Activated CD4-positive, alpha-beta memory T cell treated with anti-CD3 and anti-CD28 coated beads for 36 hours (primary cell): ENCODE measurements around the gene CNTNAP4. TPM values are rescaled to one million over a fixed set of nuclear protein-coding genes. Genes with fewer than 3 reads are reported as not detected.

Source experiments
- CTCF ChIA-PET: fragments of 350-600 bp; sonication (Branson Sonifier 250); formaldehyde crosslinking; loops from one replicate; lab custom pipeline; 2021; ENCODE audit warnings: antibody characterized with exemption, inconsistent platforms; lab: Charles Lee
- POLR2A ChIA-PET: fragments of 350-600 bp; sonication (Branson Sonifier 250); formaldehyde crosslinking; loops from one replicate; lab custom pipeline; 2021; ENCODE audit warnings: antibody characterized with exemption; lab: Charles Lee
- DNase-seq: peaks from one replicate; pipeline ENCODE4 v3.0.0-alpha.2; 2020
- H3K27ac Mint-ChIP-seq: one replicate; pipeline ENCODE4 v1.8.0; 2021; ENCODE audit warnings: mixed read lengths
- H3K27me3 Mint-ChIP-seq: one replicate; pipeline ENCODE4 v1.8.0; 2021; ENCODE audit warnings: mixed read lengths
- H3K36me3 Mint-ChIP-seq: one replicate; pipeline ENCODE4 v1.8.0; 2021; ENCODE audit warnings: mixed read lengths
- H3K4me1 Mint-ChIP-seq: one replicate; pipeline ENCODE4 v1.8.0; 2021; ENCODE audit warnings: low read depth, mixed read lengths
- H3K4me3 Mint-ChIP-seq: one replicate; pipeline ENCODE4 v1.8.0; 2021; ENCODE audit warnings: mild to moderate bottlenecking, mixed read lengths
- H3K9me3 Mint-ChIP-seq: one replicate; pipeline ENCODE4 v1.8.0; 2021; ENCODE audit warnings: mixed read lengths
- intact Hi-C: fragments of 100-400 bp; cut with micrococcal nuclease; formaldehyde crosslinking; loops from one replicate; pipeline ENCODE4 v1.15.1; 2023
- total RNA-seq, 2 experiments: library from RNA; stranded (reverse); gene quantifications; one replicate each; pipeline ENCODE4 v1.2.3, GENCODE V29; 2021

The CNTNAP4 gene
- total RNA-seq, 2 experiments from 2014 or later: not detected

DNA sequence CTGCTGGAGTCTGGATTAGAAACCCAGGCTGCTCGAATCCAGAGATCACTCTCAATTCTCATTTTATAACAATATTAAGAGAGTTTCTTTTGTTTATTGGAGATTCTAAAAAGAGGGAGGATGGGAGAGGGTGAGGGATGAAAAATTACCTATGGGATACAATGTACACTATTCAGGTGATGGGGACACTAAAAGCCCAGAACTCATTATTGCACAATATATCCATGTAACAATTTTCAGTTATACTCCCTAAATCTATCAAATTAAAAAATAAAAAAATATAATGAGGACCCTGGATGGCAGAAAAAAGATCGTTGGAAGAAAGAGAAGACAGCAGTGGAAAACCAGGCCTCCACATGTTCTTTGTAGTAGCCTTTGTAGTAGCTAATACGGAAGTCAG, 100.8 kb downstream of the CNTNAP4 start:
- Mint-ChIP-seq H3K4me1 (no peaks in the 10 kb centered on the region), H3K27me3 (no peaks in the 10 kb centered on the region), H3K4me3 (no peak overlapping the region), H3K36me3 (no peaks in the 10 kb centered on the region), H3K9me3 (peaks cover 8% of the 10 kb centered on the region), H3K27ac (no peak overlapping the region)
- DNase-seq: no peak
- intact Hi-C loops: no loop called here
- CTCF ChIA-PET: no interaction called here
- POLR2A ChIA-PET: no interaction called here

DNA sequence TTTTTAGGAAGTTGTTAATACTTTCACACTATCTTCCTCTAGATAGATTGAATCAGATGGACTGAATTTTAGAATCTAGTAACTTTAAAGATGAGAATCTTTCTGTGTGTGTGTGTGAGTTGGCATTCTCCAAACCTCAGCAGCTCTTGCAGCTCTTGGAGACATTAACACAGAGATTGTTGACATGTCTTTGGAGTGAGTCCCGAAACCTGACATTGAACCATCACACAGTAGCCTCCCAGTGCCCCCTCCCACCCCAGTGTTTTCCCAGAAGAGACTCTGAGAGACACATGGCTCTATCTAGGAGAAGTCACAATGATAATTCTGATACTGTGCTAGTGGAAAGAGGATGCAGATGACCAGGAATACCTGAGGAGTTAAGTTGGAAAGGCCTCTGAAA, 103.9 kb downstream of the CNTNAP4 start:
- DNase-seq: no peak
- intact Hi-C loops: no loop called here
- Mint-ChIP-seq H3K9me3 (peaks cover 8% of the 10 kb centered on the region), H3K27ac (no peak overlapping the region), H3K36me3 (no peaks in the 10 kb centered on the region), H3K4me1 (no peaks in the 10 kb centered on the region), H3K27me3 (no peaks in the 10 kb centered on the region), H3K4me3 (no peak overlapping the region)
- POLR2A ChIA-PET: no interaction called here
- CTCF ChIA-PET: no interaction called here

DNA sequence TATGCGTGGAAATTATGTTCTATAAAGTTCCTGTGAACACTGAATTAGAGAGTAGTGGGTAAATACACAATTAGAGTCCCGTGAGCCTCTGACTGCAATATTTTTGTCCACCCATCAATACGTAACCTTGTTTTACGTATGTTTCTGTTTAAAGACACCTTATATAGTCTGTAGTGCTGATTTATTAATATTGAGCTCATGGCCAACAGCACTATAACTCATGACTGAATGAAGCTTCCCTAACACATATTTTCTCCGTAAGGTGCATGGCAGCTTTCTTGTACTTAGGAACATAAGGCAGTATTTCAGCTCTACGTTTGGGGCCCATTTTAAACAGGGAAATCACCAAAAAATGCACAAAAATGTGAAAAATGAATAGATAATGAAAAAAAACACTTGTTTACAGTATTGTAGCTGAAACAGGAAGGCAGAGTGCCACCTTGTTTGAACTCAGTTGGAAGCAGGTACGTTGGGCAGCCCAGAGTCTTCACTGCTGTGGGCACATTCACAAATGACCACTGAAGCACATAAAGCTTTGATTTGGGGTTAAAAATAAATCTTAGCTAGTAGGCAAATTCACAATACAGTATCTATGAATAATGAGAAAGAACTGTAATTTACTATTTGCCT, 108.5 kb downstream of the CNTNAP4 start:
- ChIA-PET CTCF (no interaction called here), POLR2A (no interaction called here)
- Mint-ChIP-seq H3K4me3 (no peak overlapping the region), H3K36me3 (no peaks in the 10 kb centered on the region), H3K27ac (no peak overlapping the region), H3K27me3 (no peaks in the 10 kb centered on the region), H3K9me3 (no peaks in the 10 kb centered on the region), H3K4me1 (no peaks in the 10 kb centered on the region)
- intact Hi-C loops: no loop called here
- DNase-seq: no peak

DNA sequence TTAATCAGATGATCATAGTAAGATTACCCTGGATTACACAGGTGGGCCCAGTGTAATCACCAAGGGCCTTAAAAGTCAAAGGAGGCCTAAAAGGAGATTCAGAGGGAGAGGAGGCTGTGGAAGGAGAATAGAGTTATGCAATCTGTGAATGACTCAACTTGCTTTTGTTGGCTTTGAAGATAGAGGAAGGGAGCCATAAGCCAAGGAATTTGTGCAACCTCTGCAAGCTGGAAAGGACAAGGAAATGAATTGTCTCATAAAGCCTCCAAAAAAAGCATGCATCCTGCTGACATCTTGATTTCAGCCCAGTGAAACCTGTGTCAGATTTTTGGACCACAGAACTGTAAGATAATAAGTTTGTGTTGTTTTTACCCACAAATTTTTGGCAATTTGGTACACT, 109.6 kb downstream of the CNTNAP4 start:
- Mint-ChIP-seq H3K4me1 (no peaks in the 10 kb centered on the region), H3K27ac (no peak overlapping the region), H3K27me3 (no peaks in the 10 kb centered on the region), H3K36me3 (no peaks in the 10 kb centered on the region), H3K9me3 (no peaks in the 10 kb centered on the region), H3K4me3 (no peak overlapping the region)
- intact Hi-C loops: no loop called here
- ChIA-PET CTCF (no interaction called here), POLR2A (no interaction called here)
- DNase-seq: no peak

DNA sequence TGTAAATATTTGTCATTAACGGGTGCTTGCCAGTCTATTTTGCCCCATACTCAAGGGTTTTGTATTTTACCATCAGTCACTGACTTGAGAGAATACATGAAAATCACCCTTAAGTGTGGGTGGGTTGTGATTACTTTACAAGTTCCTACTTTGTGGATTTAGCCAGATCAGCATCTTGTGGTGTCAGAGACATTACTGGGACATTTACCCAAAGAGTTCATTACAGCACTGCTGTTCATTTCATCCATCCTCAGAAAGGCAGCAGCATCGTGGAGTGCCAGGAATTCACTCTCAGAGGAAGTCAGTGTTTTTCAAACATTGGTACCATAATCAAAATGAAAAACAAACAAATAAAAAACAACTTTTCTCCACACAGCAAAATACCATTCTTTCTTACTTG, 110.8 kb downstream of the CNTNAP4 start:
- ChIA-PET CTCF (no interaction called here), POLR2A (no interaction called here)
- no peak for DNase-seq
- intact Hi-C loops: no loop called here
- Mint-ChIP-seq H3K36me3 (no peaks in the 10 kb centered on the region), H3K9me3 (no peaks in the 10 kb centered on the region), H3K27me3 (no peaks in the 10 kb centered on the region), H3K4me1 (no peaks in the 10 kb centered on the region), H3K27ac (no peak overlapping the region), H3K4me3 (no peak overlapping the region)

DNA sequence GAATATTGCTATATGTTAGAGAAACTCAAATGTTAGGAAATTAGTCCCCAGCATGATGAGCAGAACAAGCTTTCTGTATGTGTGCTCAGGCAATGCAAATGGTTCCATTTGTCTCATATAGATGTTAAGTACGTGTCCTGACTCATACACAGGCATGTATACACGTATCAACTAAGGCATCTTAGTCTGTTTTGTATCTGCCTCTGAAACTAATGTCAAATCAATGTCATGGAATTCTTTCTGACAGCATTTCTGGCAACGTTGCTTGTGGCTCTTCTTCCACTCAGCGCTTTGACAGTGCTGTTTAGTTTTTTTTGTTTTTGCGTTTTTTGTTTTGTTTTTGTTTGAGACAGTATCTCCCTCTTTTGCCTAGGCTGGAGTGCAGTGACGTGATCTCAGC, 111.9 kb downstream of the CNTNAP4 start:
- no peak for DNase-seq
- Mint-ChIP-seq H3K36me3 (no peaks in the 10 kb centered on the region), H3K4me3 (no peak overlapping the region), H3K27me3 (no peaks in the 10 kb centered on the region), H3K4me1 (no peaks in the 10 kb centered on the region), H3K27ac (no peak overlapping the region), H3K9me3 (no peaks in the 10 kb centered on the region)
- POLR2A ChIA-PET: no interaction called here
- intact Hi-C loops: no loop called here
- CTCF ChIA-PET: no interaction called here

DNA sequence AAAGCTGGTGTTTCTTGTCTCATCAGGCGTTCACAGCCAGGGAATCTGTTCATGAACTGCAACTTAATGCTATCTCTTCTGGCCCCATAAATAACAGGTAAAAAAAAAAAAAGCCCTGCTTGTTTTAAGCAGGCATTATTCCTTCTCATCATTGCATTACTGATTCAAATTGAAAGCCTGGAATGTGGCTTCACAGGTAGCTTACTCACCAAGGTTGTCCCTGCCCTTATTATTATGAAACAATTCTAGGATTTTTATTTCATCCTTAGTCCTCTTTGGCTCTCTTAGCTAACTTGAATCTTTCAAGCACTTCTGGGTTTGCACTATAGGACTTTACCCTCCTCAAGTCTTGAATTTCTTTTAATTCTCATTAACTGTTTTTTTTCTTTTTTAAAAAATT, 113.3 kb downstream of the CNTNAP4 start:
- POLR2A ChIA-PET: no interaction called here
- CTCF ChIA-PET: no interaction called here
- Mint-ChIP-seq H3K4me3 (no peak overlapping the region), H3K36me3 (no peaks in the 10 kb centered on the region), H3K4me1 (no peaks in the 10 kb centered on the region), H3K27me3 (no peaks in the 10 kb centered on the region), H3K27ac (no peak overlapping the region), H3K9me3 (no peaks in the 10 kb centered on the region)
- no peak for DNase-seq
- intact Hi-C loops: no loop called here

DNA sequence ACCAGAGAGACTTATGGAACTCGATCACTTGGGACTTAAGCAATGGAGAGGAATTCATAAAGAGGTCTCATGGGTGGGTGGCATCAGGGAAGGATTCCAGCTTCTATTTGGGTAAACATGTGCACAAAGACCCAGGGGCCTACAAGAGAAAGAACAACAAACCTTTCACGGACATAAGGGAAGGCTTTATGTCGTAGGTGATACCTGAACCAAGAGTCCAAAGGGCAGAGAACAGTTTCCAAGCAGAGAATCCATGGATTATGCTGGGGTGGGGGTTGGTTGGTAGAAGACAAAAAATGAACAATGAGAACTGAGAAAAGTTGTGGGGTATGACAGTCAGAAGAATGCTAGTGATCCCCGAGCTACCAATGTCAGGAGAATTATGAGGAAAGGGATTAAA, 119.8 kb downstream of the CNTNAP4 start:
- CTCF ChIA-PET: no interaction called here
- H3K36me3 Mint-ChIP-seq: no peaks in the 10 kb centered on the region
- H3K4me3 Mint-ChIP-seq: no peak overlapping the region
- H3K27me3 Mint-ChIP-seq: no peaks in the 10 kb centered on the region
- POLR2A ChIA-PET: no interaction called here
- no peak for DNase-seq
- no peaks in the 10 kb centered on the region for H3K4me1 Mint-ChIP-seq
- H3K27ac Mint-ChIP-seq: no peak overlapping the region
- H3K9me3 Mint-ChIP-seq: peaks cover 17% of the 10 kb centered on the region
- intact Hi-C loops: no loop called here

DNA sequence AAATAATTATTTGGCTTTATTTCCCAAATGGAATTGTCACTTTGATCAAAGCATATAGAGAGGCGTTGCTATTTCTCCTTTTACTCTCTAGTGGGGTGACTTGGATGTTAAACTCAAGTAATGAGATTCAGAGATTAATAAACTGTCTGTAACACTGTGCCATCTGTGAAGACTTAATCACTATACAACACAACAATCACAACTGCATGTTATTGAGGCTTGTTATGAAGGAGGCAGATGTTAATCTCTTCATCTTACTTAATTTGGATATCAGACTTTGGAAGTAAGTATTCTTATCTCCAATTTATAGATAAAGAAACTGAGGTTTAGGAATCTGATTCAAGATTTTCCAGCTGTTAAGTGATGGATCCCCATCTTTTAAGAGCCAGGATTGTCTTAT, 132.5 kb downstream of the CNTNAP4 start:
- intact Hi-C loops: no loop called here
- DNase-seq: no peak
- CTCF ChIA-PET: no interaction called here
- Mint-ChIP-seq H3K27me3 (no peaks in the 10 kb centered on the region), H3K9me3 (peaks cover 8% of the 10 kb centered on the region), H3K4me1 (no peaks in the 10 kb centered on the region), H3K36me3 (no peaks in the 10 kb centered on the region), H3K4me3 (no peak overlapping the region), H3K27ac (no peak overlapping the region)
- POLR2A ChIA-PET: no interaction called here

DNA sequence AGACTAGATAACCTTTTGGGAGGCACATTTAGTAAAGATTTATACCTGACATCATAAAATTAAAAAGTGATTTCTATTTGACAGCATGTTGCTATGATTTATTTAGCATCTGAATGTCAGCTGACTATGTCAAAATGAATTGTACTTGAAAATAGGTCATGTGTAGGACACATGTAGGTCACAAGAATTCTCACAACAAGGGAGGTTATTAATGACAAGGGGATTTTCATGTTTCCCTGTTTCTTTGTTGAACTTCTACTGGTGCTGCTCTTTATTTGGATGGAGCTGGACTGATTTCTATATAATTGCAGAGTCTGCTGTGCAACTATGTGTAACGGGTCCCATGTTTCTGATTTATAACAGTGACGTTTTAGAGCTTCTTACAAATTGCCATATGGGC, 144.4 kb downstream of the CNTNAP4 start:
- intact Hi-C loops: no loop called here
- ChIA-PET CTCF (no interaction called here), POLR2A (no interaction called here)
- Mint-ChIP-seq H3K36me3 (no peaks in the 10 kb centered on the region), H3K4me3 (no peak overlapping the region), H3K27me3 (no peaks in the 10 kb centered on the region), H3K9me3 (peaks cover 4% of the 10 kb centered on the region), H3K27ac (no peak overlapping the region), H3K4me1 (no peaks in the 10 kb centered on the region)
- no peak for DNase-seq

DNA sequence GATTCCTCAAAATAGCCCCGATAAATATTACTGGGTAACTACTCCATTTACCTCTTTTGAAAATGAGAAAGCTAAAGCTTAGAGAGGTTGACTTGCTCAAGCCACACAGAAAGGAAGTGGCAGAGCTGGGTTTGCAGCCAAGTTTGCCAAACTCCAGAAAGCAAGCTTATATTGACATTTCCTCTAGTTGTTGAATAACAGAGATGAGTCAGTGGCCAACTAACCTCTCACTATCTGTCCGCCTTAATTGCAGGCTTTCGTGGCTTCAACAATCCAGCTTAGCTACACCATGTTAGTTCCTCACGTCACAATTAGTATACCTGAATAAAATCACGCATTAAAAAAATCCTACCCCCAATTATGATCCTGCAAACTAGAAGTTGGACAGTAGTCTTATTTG, 151.7 kb downstream of the CNTNAP4 start:
- intact Hi-C loops: no loop called here
- POLR2A ChIA-PET: no interaction called here
- peaks cover 7% of the 10 kb centered on the region for H3K9me3 Mint-ChIP-seq

DNA sequence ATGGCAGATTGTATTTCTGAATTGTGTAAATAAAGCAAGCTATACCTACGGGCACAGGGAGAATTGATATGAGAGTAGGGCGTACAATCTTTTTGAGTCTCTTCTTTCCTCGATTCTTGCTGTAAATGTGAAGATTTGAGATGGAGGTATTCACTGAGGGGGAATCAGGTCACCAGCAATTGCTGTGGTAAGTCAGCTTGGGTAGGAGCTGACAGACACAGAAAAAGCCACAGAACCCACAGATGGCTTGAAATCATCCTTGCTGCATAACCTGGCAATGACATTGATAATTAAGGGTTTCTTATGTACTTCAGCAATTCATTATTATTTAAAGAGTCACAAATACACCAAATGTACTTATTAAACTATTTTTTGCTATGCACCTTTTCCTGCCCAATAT, 164.2 kb downstream of the CNTNAP4 start:
- Mint-ChIP-seq H3K27ac (no peak overlapping the region), H3K4me3 (no peak overlapping the region), H3K4me1 (no peaks in the 10 kb centered on the region), H3K9me3 (peaks cover under 1% of the 10 kb centered on the region), H3K36me3 (no peaks in the 10 kb centered on the region), H3K27me3 (no peaks in the 10 kb centered on the region)
- no peak for DNase-seq
- POLR2A ChIA-PET: no interaction called here
- intact Hi-C loops: no loop called here
- CTCF ChIA-PET: no interaction called here

More for the DNA sequence above, 151.7 kb downstream of the CNTNAP4 start:
- CTCF ChIA-PET: no interaction called here
- H3K4me1 Mint-ChIP-seq: no peaks in the 10 kb centered on the region
- no peak for DNase-seq
- no peaks in the 10 kb centered on the region for H3K36me3 Mint-ChIP-seq
- no peaks in the 10 kb centered on the region for H3K27me3 Mint-ChIP-seq
- H3K4me3 Mint-ChIP-seq: no peak overlapping the region
- H3K27ac Mint-ChIP-seq: no peak overlapping the region

DNA sequence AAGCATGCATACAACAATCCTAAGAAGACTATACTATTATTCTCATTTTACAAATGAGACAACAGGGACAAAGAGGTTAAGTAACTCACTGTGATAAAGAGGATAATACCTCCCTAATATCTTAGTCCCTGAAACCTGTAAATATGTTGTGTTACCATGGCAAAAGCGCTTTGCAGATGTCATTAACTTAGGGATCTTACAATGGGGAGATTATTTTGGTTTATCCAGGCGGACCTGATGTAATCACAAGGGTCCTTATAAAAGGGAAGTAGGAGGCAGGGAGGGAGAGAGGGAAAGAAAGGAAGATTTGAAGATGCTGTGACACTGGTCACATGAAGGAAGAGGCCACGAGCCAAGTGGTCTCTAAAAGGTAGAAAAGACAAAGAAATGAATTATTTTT, 164.7 kb downstream of the CNTNAP4 start:
- H3K4me3 Mint-ChIP-seq: no peak overlapping the region
- no peak overlapping the region for H3K27ac Mint-ChIP-seq
- DNase-seq: no peak
- ChIA-PET POLR2A (no interaction called here), CTCF (no interaction called here)
- H3K9me3 Mint-ChIP-seq: peaks cover 2% of the 10 kb centered on the region
- H3K27me3 Mint-ChIP-seq: no peaks in the 10 kb centered on the region
- no peaks in the 10 kb centered on the region for H3K36me3 Mint-ChIP-seq
- no peaks in the 10 kb centered on the region for H3K4me1 Mint-ChIP-seq
- intact Hi-C loops: no loop called here
